Measurements from ENCODE around the gene HLF. TPM values are rescaled to one million over a fixed set of nuclear protein-coding genes. Genes with fewer than 3 reads are reported as not detected.
A peak's percentile ranks its signal among the peaks of the same experiment; 100 is the strongest.

The HLF gene
- total RNA-seq, 3 donors from 2014 or later, result 11.8 to 21.4 (median 13.4) TPM

DNA sequence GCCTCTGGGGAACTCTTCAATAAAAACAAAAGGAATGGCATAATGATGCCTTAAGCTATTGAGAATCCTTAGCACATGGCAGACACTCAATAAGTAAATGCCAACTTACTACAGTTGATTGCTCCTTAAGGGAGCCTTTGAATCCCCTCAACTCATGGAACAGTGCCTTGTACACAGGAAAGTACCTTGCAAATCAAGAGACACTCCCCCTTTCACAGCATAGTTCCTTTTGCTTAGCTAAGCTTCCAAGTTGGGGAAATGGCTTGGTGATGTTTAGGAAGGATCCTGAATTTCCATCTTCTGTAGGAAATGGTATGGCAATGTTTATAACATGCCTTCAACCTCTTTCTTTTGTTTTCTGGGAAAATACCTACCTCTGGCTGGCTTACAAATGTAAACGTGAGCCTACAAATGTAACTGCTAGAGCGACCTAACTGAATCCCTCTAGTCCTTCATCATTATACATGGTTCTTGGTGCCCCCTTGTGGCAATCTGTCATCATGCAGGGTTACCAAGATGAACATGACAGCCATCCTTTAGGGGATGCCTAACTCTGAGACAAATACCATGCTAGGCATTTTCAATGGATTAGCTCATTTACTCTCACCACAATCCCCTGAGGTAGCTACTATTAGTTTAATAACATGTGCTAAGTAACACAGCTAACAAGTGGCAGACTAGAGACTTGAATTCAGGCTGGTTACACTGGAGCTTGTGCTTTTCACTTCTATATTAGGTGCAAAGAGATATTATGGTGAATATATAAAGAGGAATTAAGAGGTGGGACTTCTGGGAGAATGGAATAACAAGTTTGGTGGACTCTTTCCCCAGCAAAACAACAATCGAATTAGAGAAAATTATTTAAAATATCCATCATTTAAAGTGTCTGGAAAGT lies 91.9 kb downstream of the HLF start:
- Histone ChIP-seq H3K27me3 (no peaks in the 10 kb centered on the region), H3K36me3 (no peaks in the 10 kb centered on the region), H3K27ac (no peak overlapping the region), H3K9me3 (peaks cover 3 to 9% of the 10 kb centered on the region in 2 donors), H3K4me1 (no peaks in the 10 kb centered on the region), H3K4me3 (no peak overlapping the region)
- TF ChIP-seq, protein P1, sequence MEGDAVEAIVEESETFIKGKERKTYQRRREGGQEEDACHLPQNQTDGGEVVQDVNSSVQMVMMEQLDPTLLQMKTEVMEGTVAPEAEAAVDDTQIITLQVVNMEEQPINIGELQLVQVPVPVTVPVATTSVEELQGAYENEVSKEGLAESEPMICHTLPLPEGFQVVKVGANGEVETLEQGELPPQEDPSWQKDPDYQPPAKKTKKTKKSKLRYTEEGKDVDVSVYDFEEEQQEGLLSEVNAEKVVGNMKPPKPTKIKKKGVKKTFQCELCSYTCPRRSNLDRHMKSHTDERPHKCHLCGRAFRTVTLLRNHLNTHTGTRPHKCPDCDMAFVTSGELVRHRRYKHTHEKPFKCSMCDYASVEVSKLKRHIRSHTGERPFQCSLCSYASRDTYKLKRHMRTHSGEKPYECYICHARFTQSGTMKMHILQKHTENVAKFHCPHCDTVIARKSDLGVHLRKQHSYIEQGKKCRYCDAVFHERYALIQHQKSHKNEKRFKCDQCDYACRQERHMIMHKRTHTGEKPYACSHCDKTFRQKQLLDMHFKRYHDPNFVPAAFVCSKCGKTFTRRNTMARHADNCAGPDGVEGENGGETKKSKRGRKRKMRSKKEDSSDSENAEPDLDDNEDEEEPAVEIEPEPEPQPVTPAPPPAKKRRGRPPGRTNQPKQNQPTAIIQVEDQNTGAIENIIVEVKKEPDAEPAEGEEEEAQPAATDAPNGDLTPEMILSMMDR (IDR thresholded peaks at IDR 0.05), result peak; percentile 61 to 73 (median 71)
- TF ChIP-seq POLR2AphosphoS5 (IDR thresholded peaks at IDR 0.05), result no peak
- no peak for TF ChIP-seq POLR2A (IDR thresholded peaks at IDR 0.05)
- DNase-seq (ENCODE audit: low spot score in 2 of 2), result peak in 1 of 2 donors; percentile 33
- intact Hi-C loops (cut with DNase I; ENCODE audit: low total_unique reads), result no loop called here

DNA sequence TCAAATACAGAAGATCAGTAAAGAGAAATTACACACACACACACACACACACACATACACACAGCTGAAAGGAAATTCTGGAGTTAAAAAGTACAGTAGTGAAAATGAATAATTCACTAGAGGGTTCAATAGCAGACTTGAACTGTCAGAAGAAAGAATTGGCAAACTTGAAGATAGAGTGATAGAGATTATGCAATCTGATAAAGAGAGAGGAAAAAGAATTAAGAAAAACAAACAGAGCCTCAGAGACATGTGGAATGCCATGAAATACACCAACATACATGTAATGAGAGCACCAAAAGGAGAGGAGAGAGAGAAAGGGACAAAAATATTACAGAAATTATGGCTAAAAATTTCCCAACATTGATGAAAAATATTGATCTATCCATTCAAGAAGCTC lies 96.2 kb downstream of the HLF start:
- no peak for DNase-seq (ENCODE audit: low spot score in 2 of 2)
- H3K9me3 ChIP-seq, result peaks cover 3 to 15% of the 10 kb centered on the region in 2 donors
- H3K4me1 ChIP-seq, result no peaks in the 10 kb centered on the region
- TF ChIP-seq, protein P1 (IDR thresholded peaks at IDR 0.05), result no peak
- TF ChIP-seq POLR2AphosphoS5 (IDR thresholded peaks at IDR 0.05), result no peak
- no peak for TF ChIP-seq POLR2A (IDR thresholded peaks at IDR 0.05)
- no peak overlapping the region for H3K4me3 ChIP-seq
- intact Hi-C loops (cut with DNase I; ENCODE audit: low total_unique reads), result no loop called here
- H3K27me3 ChIP-seq, result no peaks in the 10 kb centered on the region
- H3K36me3 ChIP-seq, result no peaks in the 10 kb centered on the region
- H3K27ac ChIP-seq, result no peak overlapping the region

DNA sequence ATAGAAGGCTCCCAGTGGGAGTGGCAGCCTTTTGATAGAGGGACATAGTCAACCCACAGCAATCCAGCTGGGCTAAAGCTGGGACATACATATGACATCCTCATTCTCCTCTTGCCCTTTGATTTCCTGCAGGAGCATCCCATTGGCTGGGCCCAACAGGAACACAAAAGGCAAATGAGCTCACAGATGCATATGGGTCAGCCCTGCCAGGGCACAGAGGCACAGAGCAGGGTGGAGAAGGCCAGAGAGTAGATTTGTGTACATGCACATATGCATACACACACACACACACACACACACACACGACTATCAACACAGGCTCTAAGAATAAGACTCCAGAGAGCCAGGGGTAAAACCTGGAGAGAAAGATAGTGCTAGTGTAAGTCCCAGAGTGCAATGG lies 98.3 kb downstream of the HLF start:
- intact Hi-C loops (cut with DNase I; ENCODE audit: low total_unique reads), result no loop called here
- no peak overlapping the region for H3K27ac ChIP-seq
- DNase-seq (ENCODE audit: low spot score in 2 of 2), result no peak
- no peak overlapping the region for H3K4me3 ChIP-seq
- H3K4me1 ChIP-seq, result no peaks in the 10 kb centered on the region
- no peaks in the 10 kb centered on the region for H3K27me3 ChIP-seq
- TF ChIP-seq, protein P1 (IDR thresholded peaks at IDR 0.05), result no peak
- TF ChIP-seq POLR2A (IDR thresholded peaks at IDR 0.05) (no peak), POLR2AphosphoS5 (IDR thresholded peaks at IDR 0.05) (no peak)
- H3K36me3 ChIP-seq, result no peaks in the 10 kb centered on the region
- H3K9me3 ChIP-seq, result peaks cover 3 to 15% of the 10 kb centered on the region in 2 donors

DNA sequence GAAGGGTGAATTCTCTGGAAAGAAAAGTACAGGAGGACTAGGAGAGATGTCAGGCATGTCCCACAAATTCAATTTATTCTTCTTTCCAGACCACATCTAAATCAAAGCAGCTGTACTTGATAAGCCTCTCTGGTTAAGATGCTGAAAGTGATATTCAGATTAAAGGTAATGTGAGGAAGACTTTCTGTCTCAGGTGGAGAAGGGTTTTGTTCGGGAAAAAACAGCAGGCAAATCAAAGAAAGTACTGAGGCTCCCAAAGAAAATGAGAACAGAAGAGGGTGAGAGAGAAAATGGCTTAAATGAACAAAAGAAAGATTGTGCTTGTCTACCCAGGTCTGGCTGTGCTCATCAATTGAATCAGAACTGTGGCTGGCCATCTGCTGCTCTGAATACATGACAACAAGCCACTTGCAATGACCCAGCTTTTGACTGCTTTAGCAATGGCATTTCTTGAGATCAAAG lies 101.3 kb downstream of the HLF start:
- no peak overlapping the region for H3K4me3 ChIP-seq
- intact Hi-C loops (cut with DNase I; ENCODE audit: low total_unique reads), result no loop called here
- H3K4me1 ChIP-seq, result no peaks in the 10 kb centered on the region
- no peaks in the 10 kb centered on the region for H3K27me3 ChIP-seq
- H3K9me3 ChIP-seq, result peaks cover 0 to 12% of the 10 kb centered on the region in 2 donors
- no peak overlapping the region for H3K27ac ChIP-seq
- no peak for DNase-seq (ENCODE audit: low spot score in 2 of 2)
- TF ChIP-seq, protein P1 (IDR thresholded peaks at IDR 0.05), result no peak
- no peaks in the 10 kb centered on the region for H3K36me3 ChIP-seq

DNA sequence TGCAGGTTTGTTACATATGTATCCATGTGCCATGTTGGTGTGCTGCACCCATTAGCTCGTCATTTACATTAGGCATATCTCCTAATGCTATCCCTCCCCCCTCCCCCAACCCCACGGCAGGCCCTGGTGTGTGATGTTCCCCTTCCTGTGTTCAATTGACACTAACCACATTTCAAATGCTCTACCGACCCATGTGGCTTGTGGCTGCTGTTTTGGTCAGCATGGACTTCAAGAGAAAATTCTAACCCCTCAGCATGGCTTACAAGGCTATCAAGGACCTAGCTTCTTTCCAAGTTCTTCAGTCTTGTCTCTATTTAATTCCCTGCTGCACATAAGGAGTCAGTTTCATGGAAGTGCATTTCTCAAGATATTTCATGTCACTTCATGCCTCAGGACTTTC lies 103.9 kb downstream of the HLF start:
- intact Hi-C loops (cut with DNase I; ENCODE audit: low total_unique reads), result no loop called here
- Histone ChIP-seq H3K27ac (no peak overlapping the region), H3K27me3 (no peaks in the 10 kb centered on the region), H3K36me3 (no peaks in the 10 kb centered on the region), H3K9me3 (peaks cover 0 to 10% of the 10 kb centered on the region in 2 donors), H3K4me3 (no peak overlapping the region), H3K4me1 (no peaks in the 10 kb centered on the region)
- no peak for DNase-seq (ENCODE audit: low spot score in 2 of 2)
- TF ChIP-seq, protein P1 (IDR thresholded peaks at IDR 0.05), result no peak
- TF ChIP-seq POLR2AphosphoS5 (IDR thresholded peaks at IDR 0.05) (no peak), POLR2A (IDR thresholded peaks at IDR 0.05) (no peak)
